Measurements from ENCODE around the gene ARHGEF35. TPM values are rescaled to one million over a fixed set of nuclear protein-coding genes. Genes with fewer than 3 reads are reported as not detected.
"Not testable (repeated sequence)": the region's sequence is repeated elsewhere in the genome, so short reads cannot be mapped to it uniquely, and the experiment has no call there.

The ARHGEF35 gene
- total RNA-seq, 1 donor from 2014 or later: 4.2 TPM

GRCh38 chr7:144178380-144179164 is 17.1 kb downstream of the ARHGEF35 start:
- peak; percentile 16 for DNase-seq

GRCh38 chr7:144174613-144175012 is 21.0 kb downstream of the ARHGEF35 start:
- DNase-seq: no peak

- not testable (repeated sequence) for DNase-seq
Measured at GRCh38 chr7:144171594-144172350, 23.9 kb downstream of the ARHGEF35 start.

GRCh38 chr7:144164784-144165183 is 30.8 kb downstream of the ARHGEF35 start:
- DNase-seq: no peak

GRCh38 chr7:144158861-144159260 is 36.8 kb downstream of the ARHGEF35 start:
- DNase-seq: no peak

GRCh38 chr7:144148224-144148827 is 47.3 kb downstream of the ARHGEF35 start:
- DNase-seq: no peak

- no peak for DNase-seq
Measured at GRCh38 chr7:144144426-144144825, 51.2 kb downstream of the ARHGEF35 start.

- no peak for DNase-seq
Measured at GRCh38 chr7:144142187-144142586, 53.4 kb downstream of the ARHGEF35 start.

- no peak for DNase-seq
Measured at GRCh38 chr7:144137501-144137900, 58.1 kb downstream of the ARHGEF35 start.

Other genes with a start within 250 kb of the ARHGEF35 start
- gene OR2F1, start 241.0 kb downstream of the ARHGEF35 start, total RNA-seq: not detected
- gene OR6B1, start 195.5 kb downstream of the ARHGEF35 start, total RNA-seq: not detected
- gene OR2A5, start 146.9 kb downstream of the ARHGEF35 start, total RNA-seq: not detected
- gene OR2A25, start 126.0 kb downstream of the ARHGEF35 start, total RNA-seq: not detected
- not detected for gene OR2A12, start 109.6 kb downstream of the ARHGEF35 start, total RNA-seq
- not detected for gene OR2A2, start 86.2 kb downstream of the ARHGEF35 start, total RNA-seq
- gene OR2A14, start 72.7 kb downstream of the ARHGEF35 start, total RNA-seq: not detected
- 4.7 TPM for gene CTAGE4, start 12.4 kb downstream of the ARHGEF35 start, total RNA-seq
- gene OR2A42, start 43.8 kb upstream of the ARHGEF35 start, total RNA-seq: not detected
- gene OR2A7, start 69.0 kb upstream of the ARHGEF35 start, total RNA-seq: 8.6 TPM
- 0.51 TPM for gene CTAGE8, start 73.5 kb upstream of the ARHGEF35 start, total RNA-seq
- gene OR2A1, start 116.6 kb upstream of the ARHGEF35 start, total RNA-seq: 0.10 TPM
- gene ARHGEF5, start 159.6 kb upstream of the ARHGEF35 start, total RNA-seq: 7.4 TPM
- gene NOBOX, start 207.9 kb upstream of the ARHGEF35 start, total RNA-seq: not detected